ENCODE measurements around the gene HOMER1. TPM values are rescaled to one million over a fixed set of nuclear protein-coding genes. Genes with fewer than 3 reads are reported as not detected.

Gene HOMER1
- total and polyA plus RNA-seq, 2 of the 13 experiments (the other 11 are each of a cell fraction or from before 2014, with no cell fraction given) = 5.3 to 24.8 TPM

- no peak for TF ChIP-seq ZBTB26 (CRISPR knock-in tag; IDR thresholded peaks at IDR 0.05; ENCODE audit: borderline replicate concordance)
- no peak for TF ChIP-seq ZNF563 (CRISPR knock-in tag; IDR thresholded peaks at IDR 0.05)
- TF ChIP-seq ZBTB21 (CRISPR knock-in tag; IDR thresholded peaks at IDR 0.05) = no peak
- TF ChIP-seq ZNF790 (CRISPR knock-in tag; IDR thresholded peaks at IDR 0.05; ENCODE audit: borderline replicate concordance) = no peak
- TF ChIP-seq, protein P1, sequence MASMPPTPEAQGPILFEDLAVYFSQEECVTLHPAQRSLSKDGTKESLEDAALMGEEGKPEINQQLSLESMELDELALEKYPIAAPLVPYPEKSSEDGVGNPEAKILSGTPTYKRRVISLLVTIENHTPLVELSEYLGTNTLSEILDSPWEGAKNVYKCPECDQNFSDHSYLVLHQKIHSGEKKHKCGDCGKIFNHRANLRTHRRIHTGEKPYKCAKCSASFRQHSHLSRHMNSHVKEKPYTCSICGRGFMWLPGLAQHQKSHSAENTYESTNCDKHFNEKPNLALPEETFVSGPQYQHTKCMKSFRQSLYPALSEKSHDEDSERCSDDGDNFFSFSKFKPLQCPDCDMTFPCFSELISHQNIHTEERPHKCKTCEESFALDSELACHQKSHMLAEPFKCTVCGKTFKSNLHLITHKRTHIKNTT (CRISPR knock-in tag; IDR thresholded peaks at IDR 0.05) = no peak
- TF ChIP-seq SMYD3 (CRISPR knock-in tag; IDR thresholded peaks at IDR 0.05) = no peak
- TF ChIP-seq JARID2 (CRISPR knock-in tag; IDR thresholded peaks at IDR 0.05; ENCODE audit: insufficient replicate concordance) = no peak
- no peak for TF ChIP-seq ZNF784 (CRISPR knock-in tag; IDR thresholded peaks at IDR 0.05; ENCODE audit: borderline replicate concordance)
- no peak for TF ChIP-seq ZNF616 (CRISPR knock-in tag; IDR thresholded peaks at IDR 0.05; ENCODE audit: low read depth)
- no peak for TF ChIP-seq SNAPC2 (CRISPR knock-in tag; IDR thresholded peaks at IDR 0.05)
- peak; percentile 42; the same call in 1 of the 2 replicates for TF ChIP-seq HDAC2 (CRISPR knock-in tag; IDR thresholded peaks at IDR 0.05)
- TF ChIP-seq SMC3 (IDR thresholded peaks at IDR 0.05; ENCODE audit: low read length) = peak; percentile 24; the same call in 1 of the 2 replicates
- no peak for TF ChIP-seq ZSCAN25 (CRISPR knock-in tag; IDR thresholded peaks at IDR 0.05)
- TF ChIP-seq THAP11 (CRISPR knock-in tag; IDR thresholded peaks at IDR 0.05) = 0 out of 2 replicates have a peak, but pooled peaks have one; percentile 30
- no peak for TF ChIP-seq TCF7L2 (IDR thresholded peaks at IDR 0.05; ENCODE audit: low read depth, low read length)
- TF ChIP-seq TEAD2 (CRISPR knock-in tag; IDR thresholded peaks at IDR 0.05) = no peak
- TF ChIP-seq SIX1 (CRISPR knock-in tag; IDR thresholded peaks at IDR 0.05; ENCODE audit: borderline replicate concordance) = no peak
- TF ChIP-seq NR2C2 (CRISPR knock-in tag; IDR thresholded peaks at IDR 0.05; ENCODE audit: borderline replicate concordance) = no peak
- peak; percentile 58; the same call in 1 of the 2 replicates for TF ChIP-seq ZNF614 (CRISPR knock-in tag; IDR thresholded peaks at IDR 0.05; ENCODE audit: borderline replicate concordance)
- TF ChIP-seq ZBTB1 (CRISPR knock-in tag; IDR thresholded peaks at IDR 0.05; ENCODE audit: borderline replicate concordance) = no peak
- TF ChIP-seq ZBTB42 (CRISPR knock-in tag; IDR thresholded peaks at IDR 0.05) = no peak
- TF ChIP-seq BRD4 (CRISPR knock-in tag; IDR thresholded peaks at IDR 0.05) = no peak
- no peak for TF ChIP-seq ZNF205 (CRISPR knock-in tag; IDR thresholded peaks at IDR 0.05)
- TF ChIP-seq MTF1 (CRISPR knock-in tag; IDR thresholded peaks at IDR 0.05) = no peak
- TF ChIP-seq ATRX (CRISPR knock-in tag; IDR thresholded peaks at IDR 0.05; ENCODE audit: borderline replicate concordance) = no peak
- no peak for TF ChIP-seq ZBTB44 (CRISPR knock-in tag; IDR thresholded peaks at IDR 0.05)
Observed at GRCh38 chr5:79436224-79436623, 77.7 kb downstream of the HOMER1 start (continued).
